ENCODE measurements around the gene PIEZO1. TPM values are rescaled to one million over a fixed set of nuclear protein-coding genes. Genes with fewer than 3 reads are reported as not detected.

The PIEZO1 gene
- total RNA-seq, 4 donors from 2014 or later, result 196 to 281 (median 206) TPM

DNA sequence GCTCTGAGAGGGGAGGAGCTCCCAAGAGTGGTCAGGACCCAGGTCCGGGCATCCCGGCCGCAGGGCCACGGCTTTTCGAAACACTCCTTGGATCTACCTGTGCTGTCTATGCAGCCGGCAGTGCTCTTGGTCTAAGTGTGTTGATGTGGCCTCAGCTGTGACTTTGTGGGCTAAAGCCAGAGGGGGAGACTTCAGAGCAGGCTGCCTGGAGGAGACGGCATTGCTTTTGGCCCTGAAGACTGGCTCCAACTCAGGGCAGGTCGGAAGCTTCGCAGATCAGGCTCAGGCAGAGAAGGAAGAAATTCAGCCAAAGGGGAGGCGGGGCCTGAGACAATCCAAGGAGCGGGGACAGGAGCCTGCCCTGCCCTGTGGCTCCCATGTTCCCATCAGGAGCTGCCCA is 31.4 kb downstream of the PIEZO1 start:
- intact Hi-C loops (cut with DNase I; ENCODE audit: low total_unique reads), result no loop called here
- WGBS, 2 donors, result 70 to 80% methylated on average over 8 to 11 of the region's 11 CpGs
- no peak overlapping the region for H3K4me3 ChIP-seq (ENCODE audit: low read depth, poor library complexity, severe bottlenecking)

GRCh38 chr16:88753191-88753590 is 31.8 kb downstream of the PIEZO1 start:
- TF ChIP-seq CTCF (IDR thresholded peaks at IDR 0.05), result no peak
- no peak for TF ChIP-seq POLR2A (IDR thresholded peaks at IDR 0.05)
- intact Hi-C loops (cut with DNase I; ENCODE audit: low total_unique reads), result no loop called here
- DNase-seq (ENCODE audit: low spot score in 2 of 2), result no peak
- WGBS, 2 donors, result 79 to 83% methylated on average over 3 to 5 of the region's 13 CpGs
- no peak overlapping the region for H3K4me3 ChIP-seq (ENCODE audit: low read depth, poor library complexity, severe bottlenecking)

More for the DNA sequence above, 31.4 kb downstream of the PIEZO1 start:
- TF ChIP-seq CTCF (IDR thresholded peaks at IDR 0.05) (no peak), POLR2A (IDR thresholded peaks at IDR 0.05) (no peak)
- DNase-seq (ENCODE audit: low spot score in 2 of 2), result no peak

DNA sequence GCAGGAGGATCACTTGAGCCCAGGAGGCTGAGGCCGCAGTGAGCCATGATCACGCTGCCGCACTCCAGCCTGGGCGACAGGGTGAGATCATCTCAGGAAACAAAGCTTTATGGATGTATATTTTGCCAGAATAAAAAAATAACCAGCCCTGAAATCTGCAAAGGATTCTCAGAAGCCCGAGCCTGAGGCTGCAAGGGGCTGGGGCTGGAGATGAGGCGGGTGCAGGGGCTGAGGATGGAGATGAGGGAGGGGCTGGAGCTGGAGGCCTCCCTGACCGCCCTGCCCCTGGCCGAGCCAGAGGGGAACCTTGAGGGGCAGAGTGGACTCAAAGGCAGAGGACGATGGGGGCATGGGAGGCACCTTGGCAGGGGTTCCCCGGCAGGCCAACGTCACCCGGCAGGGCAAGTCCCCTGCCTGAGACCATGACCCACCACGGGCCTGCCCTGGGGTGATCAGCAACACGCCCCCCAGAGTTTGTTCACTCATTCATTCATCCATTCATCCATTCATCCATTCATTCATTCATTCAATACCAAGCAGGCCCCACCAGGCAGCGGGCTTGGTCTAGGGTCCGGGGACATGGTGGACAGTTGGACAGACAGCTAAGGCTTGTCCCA is 32.5 kb downstream of the PIEZO1 start:
- WGBS, 2 donors, result 92% methylated on average over 12 to 16 of the region's 16 CpGs
- TF ChIP-seq CTCF (IDR thresholded peaks at IDR 0.05) (no peak), POLR2A (IDR thresholded peaks at IDR 0.05) (no peak)
- no peak for DNase-seq (ENCODE audit: low spot score in 2 of 2)
- intact Hi-C loops (cut with DNase I; ENCODE audit: low total_unique reads), result no loop called here
- H3K4me3 ChIP-seq (ENCODE audit: low read depth, poor library complexity, severe bottlenecking), result no peak overlapping the region

GRCh38 chr16:88750854-88751253 is 34.2 kb downstream of the PIEZO1 start:
- DNase-seq (ENCODE audit: low spot score in 2 of 2), result no peak
- WGBS, 2 donors, result 84 to 86% methylated on average over 9 to 11 of the region's 12 CpGs
- TF ChIP-seq POLR2A (IDR thresholded peaks at IDR 0.05), result no peak
- TF ChIP-seq CTCF (IDR thresholded peaks at IDR 0.05), result no peak
- intact Hi-C loops (cut with DNase I; ENCODE audit: low total_unique reads), result no loop called here
- no peak overlapping the region for H3K4me3 ChIP-seq (ENCODE audit: low read depth, poor library complexity, severe bottlenecking)

DNA sequence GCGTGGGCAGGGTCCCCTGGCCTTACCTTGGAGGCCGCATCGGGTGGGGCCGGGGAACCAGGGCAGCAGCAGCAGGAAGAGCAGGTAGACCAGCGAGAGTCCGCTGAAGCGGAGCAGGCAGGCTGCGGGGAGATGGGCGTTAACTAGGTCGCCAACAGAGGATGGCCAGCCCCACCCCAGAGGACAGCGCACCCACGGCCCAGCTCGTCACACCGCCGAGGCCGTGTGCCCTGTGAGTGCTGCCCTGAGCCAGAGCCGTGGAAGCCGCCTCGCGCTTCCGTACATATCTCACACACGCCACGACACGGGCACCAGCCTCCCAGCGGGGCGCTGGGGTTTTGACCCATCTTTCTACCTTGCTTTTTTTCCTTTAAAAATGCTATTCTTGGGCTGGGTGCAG is 35.7 kb downstream of the PIEZO1 start:
- 96% methylated on average over 26 of the region's 26 CpGs for WGBS, 2 donors
- intact Hi-C loops (cut with DNase I; ENCODE audit: low total_unique reads), result loop anchor here (5.0 kb wide), 1 partner anchor 463 kb away; no protein-coding TSS in a partner anchor
- no peak for DNase-seq (ENCODE audit: low spot score in 2 of 2)
- no peak for TF ChIP-seq CTCF (IDR thresholded peaks at IDR 0.05)
- TF ChIP-seq POLR2A (IDR thresholded peaks at IDR 0.05), result no peak
- H3K4me3 ChIP-seq (ENCODE audit: low read depth, poor library complexity, severe bottlenecking), result no peak overlapping the region

GRCh38 chr16:88748364-88748763 is 36.7 kb downstream of the PIEZO1 start:
- H3K4me3 ChIP-seq (ENCODE audit: low read depth, poor library complexity, severe bottlenecking), result no peak overlapping the region
- TF ChIP-seq CTCF (IDR thresholded peaks at IDR 0.05) (no peak), POLR2A (IDR thresholded peaks at IDR 0.05) (no peak)
- no peak for DNase-seq (ENCODE audit: low spot score in 2 of 2)
- intact Hi-C loops (cut with DNase I; ENCODE audit: low total_unique reads), result loop anchor here (5.0 kb wide), 1 partner anchor 464 kb away; no protein-coding TSS in a partner anchor
- 86 to 91% methylated on average over 5 to 8 of the region's 12 CpGs for WGBS, 2 donors

Data from lower leg skin (tissue), 4 donors.